Endothelial cell of umbilical vein (primary cell): ENCODE measurements around the gene CISH. TPM values are rescaled to one million over a fixed set of nuclear protein-coding genes. Genes with fewer than 3 reads are reported as not detected.

Source experiments
- BruUV-seq: library from RNA; stranded (reverse); fragments of 400-500 nt; replicated peaks from 2 replicates; lab custom pipeline; 2021; lab: Mats Ljungman, UMichigan
- CTCF ChIA-PET: fragments of 300-600, 350-600 bp; sonication (Branson Sonifier 250); formaldehyde crosslinking; loops from one replicate; lab custom pipeline; 2021; ENCODE audit warnings: antibody characterized with exemption, inconsistent platforms; lab: Charles Lee
- POLR2A ChIA-PET: fragments of 300-600, 350-600 bp; sonication (Branson Sonifier 250); formaldehyde crosslinking; loops from one replicate; lab custom pipeline; 2021; ENCODE audit warnings: antibody characterized with exemption, inconsistent platforms; lab: Charles Lee
- DNase-seq: peaks from one replicate; pipeline ENCODE4 v3.0.0-alpha.2; 2011; ENCODE audit warnings: low read depth, low spot score
- FAIRE-seq: peaks from 2 replicates; lab custom pipeline; 2011; peaks lifted over from hg19 to GRCh38; lab: Jason Lieb, UNC
- H2AFZ ChIP-seq: 2 replicates; pipeline ENCODE4 v1.6.0; 2012; ENCODE audit warnings: low read depth, low read length, control low read depth, inconsistent platforms
- H3K27ac ChIP-seq: 2 replicates; pipeline ENCODE4 v1.5.1; 2011; ENCODE audit warnings: low read depth, mild to moderate bottlenecking, control low read depth, low read length, moderate library complexity; ENCODE audit not compliant: insufficient read depth
- H3K27me3 ChIP-seq, 2 experiments: 2 replicates each; pipeline versions ENCODE4 v1.6.0 to v1.6.1; 2011; ENCODE audit warnings: low read length in 2 of 2, mixed read lengths in 1 of 2; ENCODE audit not compliant: control insufficient read depth in 2 of 2, insufficient read depth in 2 of 2
- H3K36me3 ChIP-seq, 2 experiments: 2 replicates in 1 of 2; 3 replicates in 1 of 2; pipeline ENCODE4 v1.5.1; 2011; ENCODE audit warnings: low read length in 2 of 2, mild to moderate bottlenecking in 1 of 2, moderate library complexity in 1 of 2; ENCODE audit not compliant: control insufficient read depth in 2 of 2, insufficient read depth in 2 of 2; ENCODE audit errors: extremely low read depth in 1 of 2
- H3K4me1 ChIP-seq: 3 replicates; pipeline ENCODE4 v1.5.1; 2011; ENCODE audit warnings: mild to moderate bottlenecking, low read length; ENCODE audit not compliant: control insufficient read depth, insufficient read depth; ENCODE audit errors: extremely low read depth
- H3K4me2 ChIP-seq: 2 replicates; pipeline ENCODE4 v1.6.1; 2011; ENCODE audit warnings: low read length, control low read depth, mixed read lengths; ENCODE audit not compliant: insufficient read depth
- H3K4me3 ChIP-seq, 3 experiments: fragments of 200-600 bp in 1 of 3; sonication (generic), shearing (Covaris generic) in 1 of 3; replicated peaks in 1 of 3; 2 replicates each; pipeline ENCODE4 v1.5.1; 2011 to 2016; ENCODE audit warnings: control low read depth in 3 of 3, low read length in 3 of 3, mild to moderate bottlenecking in 2 of 3, inconsistent platforms in 1 of 3, low read depth in 1 of 3, moderate library complexity in 1 of 3; ENCODE audit not compliant: insufficient read depth in 1 of 3
- H3K79me2 ChIP-seq: 2 replicates; pipeline ENCODE4 v1.6.0; 2012; ENCODE audit warnings: low read length, inconsistent platforms; ENCODE audit not compliant: control insufficient read depth, insufficient read depth
- H3K9ac ChIP-seq: replicated peaks from 2 replicates; pipeline ENCODE3; 2011; ENCODE audit warnings: low read length, control low read depth; ENCODE audit not compliant: insufficient read depth; ENCODE audit errors: extremely low read depth
- H3K9me1 ChIP-seq: replicated peaks from 3 replicates; pipeline ENCODE4 v1.6.0; 2011; ENCODE audit warnings: mild to moderate bottlenecking, low read length; ENCODE audit not compliant: control insufficient read depth, insufficient read depth; ENCODE audit errors: extremely low read depth
- H3K9me3 ChIP-seq: replicated peaks from 2 replicates; pipeline ENCODE4 v1.5.1; 2012; ENCODE audit warnings: low read length, inconsistent platforms; ENCODE audit not compliant: control insufficient read depth, insufficient read depth
- H4K20me1 ChIP-seq: replicated peaks from 2 replicates; pipeline ENCODE3; 2011; ENCODE audit warnings: mild to moderate bottlenecking, low read length; ENCODE audit not compliant: control insufficient read depth, insufficient read depth; ENCODE audit errors: extremely low read depth
- EZH2 ChIP-seq: IDR thresholded peaks from 2 replicates; pipeline ENCODE4 v1.6.1; 2012; ENCODE audit warnings: borderline replicate concordance, low read depth, mild to moderate bottlenecking, moderate library complexity, low read length, inconsistent platforms; ENCODE audit not compliant: severe bottlenecking
- FOS ChIP-seq: IDR thresholded peaks from 2 replicates; pipeline ENCODE4 v1.6.1; 2011; ENCODE audit warnings: mild to moderate bottlenecking, low read length, moderate library complexity, borderline replicate concordance; ENCODE audit not compliant: insufficient read depth
- GATA2 ChIP-seq: IDR thresholded peaks from 2 replicates; pipeline ENCODE4 v1.7.0; 2011; ENCODE audit warnings: low read depth, mild to moderate bottlenecking, moderate library complexity, mixed read lengths, low read length; ENCODE audit not compliant: insufficient read length, insufficient read depth
- JUN ChIP-seq: IDR thresholded peaks from 2 replicates; pipeline ENCODE4 v1.6.1; 2011; ENCODE audit warnings: borderline replicate concordance, low read depth; ENCODE audit not compliant: insufficient read length, insufficient read depth
- MYC ChIP-seq: IDR thresholded peaks from one replicate; pipeline ENCODE4 v1.6.1; 2011; ENCODE audit warnings: mild to moderate bottlenecking, low read depth, low read length
- POLR2A ChIP-seq: IDR thresholded peaks from 2 replicates; pipeline ENCODE4 v1.6.1; 2012; ENCODE audit warnings: low read depth, mild to moderate bottlenecking, control low read depth, low read length
- POLR2AphosphoS5 ChIP-seq: IDR thresholded peaks from 2 replicates; pipeline ENCODE4 v1.6.1; 2012; ENCODE audit warnings: low read depth, mild to moderate bottlenecking, control low read depth, low read length, moderate library complexity; ENCODE audit not compliant: insufficient read depth
- dilution Hi-C: fragments of 300-500 bp; cut with MboI; formaldehyde crosslinking; loops from one replicate; pipeline ENCODE4 v1.15.0; 2019; ENCODE audit warnings: low sequenced_read_pairs; ENCODE audit not compliant: extremely low pct_ligation_motif_present
- intact Hi-C: fragments of 100-400 bp; cut with micrococcal nuclease; formaldehyde crosslinking; loops from one replicate; pipeline ENCODE4 v1.10.0; 2022
- polyA plus RNA-seq, 4 experiments: library from polyadenylated mRNA; depleted of rRNA in 3 of 4; stranded (reverse) in 3 of 4; unstranded in 1 of 4; fragments of >200 nt; gene quantifications; 2 replicates each; pipeline versions ENCODE4 v1.2.1 to v1.2.3, GENCODE V29; 2011 to 2012; ENCODE audit warnings: missing spikeins in 1 of 4
- total RNA-seq: library from RNA; stranded (reverse); gene quantifications from 2 replicates; pipeline ENCODE4 v1.2.3, GENCODE V29; 2021
- TF ChIP-seq, protein P1 (sequence below), 2 donors: IDR thresholded peaks; 1 replicate in 1 of 2; 2 replicates in 1 of 2; pipeline ENCODE4 v1.5.1; 2011; ENCODE audit warnings: low read length in 2 of 2, mild to moderate bottlenecking in 2 of 2, moderate library complexity in 2 of 2, control low read depth in 1 of 2, inconsistent platforms in 1 of 2, low read depth in 1 of 2; ENCODE audit not compliant: insufficient read depth in 1 of 2; ENCODE audit errors: extremely low read depth in 1 of 2
- TF ChIP-seq, protein P2 (sequence below): IDR thresholded peaks from 2 replicates; pipeline ENCODE4 v1.6.1; 2011; ENCODE audit not compliant: insufficient read depth, insufficient read length

The CISH gene
- total and polyA plus RNA-seq, 2 donors (not counting 3 experiments of a cell fraction or from before 2014, with no cell fraction given): 2.2 to 4.1 TPM

DNA sequence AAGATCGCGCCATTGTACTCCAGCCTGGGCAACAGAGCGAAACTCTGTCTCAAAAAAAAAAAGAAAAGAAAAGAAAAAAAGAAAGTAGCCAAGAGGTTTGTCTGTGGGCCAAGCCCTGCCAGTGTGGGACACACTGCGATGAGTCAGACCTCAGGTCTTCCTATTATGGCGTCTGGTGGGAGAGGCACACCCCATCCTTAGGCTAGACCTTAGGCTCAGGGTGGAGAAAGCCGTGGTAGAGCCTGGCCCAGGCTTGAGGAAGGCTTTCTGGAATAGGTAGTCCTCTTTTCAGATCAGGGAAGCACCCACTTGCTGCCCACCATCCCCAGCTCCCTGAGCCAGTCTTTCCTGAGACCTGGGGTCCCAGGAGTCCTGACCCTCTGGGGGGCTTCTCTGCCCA is 36.2 kb downstream of the CISH start:
- ChIA-PET CTCF (interaction anchor here (6.0 kb wide), 1 partner anchor 36 kb away, joined by 105 read pairs; the partner anchor contains the start of gene CISH), POLR2A (no interaction called here)
- TF ChIP-seq EZH2 (no peak), FOS (no peak), JUN (no peak), POLR2AphosphoS5 (no peak), GATA2 (no peak), POLR2A (no peak), MYC (no peak)
- TF ChIP-seq, protein P1, sequence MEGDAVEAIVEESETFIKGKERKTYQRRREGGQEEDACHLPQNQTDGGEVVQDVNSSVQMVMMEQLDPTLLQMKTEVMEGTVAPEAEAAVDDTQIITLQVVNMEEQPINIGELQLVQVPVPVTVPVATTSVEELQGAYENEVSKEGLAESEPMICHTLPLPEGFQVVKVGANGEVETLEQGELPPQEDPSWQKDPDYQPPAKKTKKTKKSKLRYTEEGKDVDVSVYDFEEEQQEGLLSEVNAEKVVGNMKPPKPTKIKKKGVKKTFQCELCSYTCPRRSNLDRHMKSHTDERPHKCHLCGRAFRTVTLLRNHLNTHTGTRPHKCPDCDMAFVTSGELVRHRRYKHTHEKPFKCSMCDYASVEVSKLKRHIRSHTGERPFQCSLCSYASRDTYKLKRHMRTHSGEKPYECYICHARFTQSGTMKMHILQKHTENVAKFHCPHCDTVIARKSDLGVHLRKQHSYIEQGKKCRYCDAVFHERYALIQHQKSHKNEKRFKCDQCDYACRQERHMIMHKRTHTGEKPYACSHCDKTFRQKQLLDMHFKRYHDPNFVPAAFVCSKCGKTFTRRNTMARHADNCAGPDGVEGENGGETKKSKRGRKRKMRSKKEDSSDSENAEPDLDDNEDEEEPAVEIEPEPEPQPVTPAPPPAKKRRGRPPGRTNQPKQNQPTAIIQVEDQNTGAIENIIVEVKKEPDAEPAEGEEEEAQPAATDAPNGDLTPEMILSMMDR (IDR thresholded peaks at IDR 0.05; ENCODE audit: extremely low read depth in 1 of 2, insufficient read depth in 1 of 2, low read depth in 1 of 2, low read length in 2 of 2): no peak
- TF ChIP-seq, protein P2, sequence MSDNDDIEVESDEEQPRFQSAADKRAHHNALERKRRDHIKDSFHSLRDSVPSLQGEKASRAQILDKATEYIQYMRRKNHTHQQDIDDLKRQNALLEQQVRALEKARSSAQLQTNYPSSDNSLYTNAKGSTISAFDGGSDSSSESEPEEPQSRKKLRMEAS: no peak
- H3K9me3 ChIP-seq: no peaks in the 10 kb centered on the region
- intact Hi-C loops: no loop called here
- no peak overlapping the region for H2AFZ ChIP-seq
- H3K4me1 ChIP-seq: peaks cover 2% of the 10 kb centered on the region
- peaks cover 0 to 4% of the 10 kb centered on the region in 2 experiments for H3K36me3 ChIP-seq
- H3K4me2 ChIP-seq: no peak overlapping the region
- no peaks in the 10 kb centered on the region for H4K20me1 ChIP-seq
- no peaks in the 10 kb centered on the region for H3K9me1 ChIP-seq
- no TSS peak for BruUV-seq
- H3K27me3 ChIP-seq: no peaks in the 10 kb centered on the region
- dilution Hi-C loops: no loop called here
- DNase-seq (no peak), FAIRE-seq (no peak)
- no peak overlapping the region for H3K9ac ChIP-seq
- no peak overlapping the region for H3K27ac ChIP-seq
- H3K79me2 ChIP-seq: no peaks in the 10 kb centered on the region
- H3K4me3 ChIP-seq: no peak overlapping the region
